Large intestine (tissue), 12 donors: Measurements from ENCODE around the gene BMP5. TPM values are rescaled to one million over a fixed set of nuclear protein-coding genes. Genes with fewer than 3 reads are reported as not detected.
"Not testable (repeated sequence)": the region's sequence is repeated elsewhere in the genome, so short reads cannot be mapped to it uniquely, and the experiment has no call there.

Experiments used
- DNase-seq, 2 donors: peaks; one replicate each; pipeline versions ENCODE4 v3.0.0 to v3.0.0-alpha.2; 2013
- H3K27ac ChIP-seq: one replicate; pipeline ENCODE4 v1.5.1; 2013; ENCODE audit warnings: low read length
- H3K27me3 ChIP-seq: 2 replicates; pipeline ENCODE4 v1.6.1; 2013; ENCODE audit warnings: low read length; ENCODE audit not compliant: control insufficient read depth, insufficient read depth
- H3K36me3 ChIP-seq: 2 replicates; pipeline ENCODE4 v1.6.1; 2013; ENCODE audit warnings: low read length; ENCODE audit not compliant: control insufficient read depth, insufficient read depth
- H3K4me1 ChIP-seq: one replicate; pipeline ENCODE4 v1.6.1; 2013; ENCODE audit warnings: low read length; ENCODE audit not compliant: control insufficient read depth, insufficient read depth
- H3K4me3 ChIP-seq: one replicate; pipeline ENCODE4 v1.5.1; 2013; ENCODE audit warnings: low read length
- H3K9me3 ChIP-seq: one replicate; pipeline ENCODE4 v1.6.1; 2013; ENCODE audit warnings: mild to moderate bottlenecking, low read depth, low read length, moderate library complexity; ENCODE audit not compliant: control insufficient read depth
- WGBS: methylation state at CpG from one replicate; pipeline ENCODE4 v1.1.5; 2013; ENCODE audit warnings: low lambda C conversion rate; ENCODE audit not compliant: insufficient coverage; 5-methylcytosine and 5-hydroxymethylcytosine counted together
- long read RNA-seq, 11 donors: transcript quantifications; one replicate each; lab custom pipeline, GENCODE V29; 2026
- polyA plus RNA-seq: library from polyadenylated mRNA; unstranded; fragments of 120-200 nt; gene quantifications from one replicate; pipeline ENCODE4 v1.2.1, GENCODE V29; 2013

Gene BMP5
- 26.8 TPM for polyA plus RNA-seq
- long read RNA-seq, donor 1, transcript BMP5-201 (7 exons, 3,952 nt), result major isoform, 6 of 6 reads
- long read RNA-seq, donor 1, partial matches to known transcripts, result 0 of 6 reads
- long read RNA-seq, donor 1, other reads (novel, unspliced or antisense), result 0 of 6 reads
- long read RNA-seq, donor 2, transcript BMP5-201 (7 exons, 3,952 nt), result major isoform, 26 of 39 reads
- long read RNA-seq, donor 2, partial matches to known transcripts, result 13 of 39 reads
- long read RNA-seq, donor 2, other reads (novel, unspliced or antisense), result 0 of 39 reads
- long read RNA-seq, donor 3, transcript BMP5-201 (7 exons, 3,952 nt), result major isoform, 13 of 18 reads
- long read RNA-seq, donor 3, partial matches to known transcripts, result 5 of 18 reads
- long read RNA-seq, donor 3, other reads (novel, unspliced or antisense), result 0 of 18 reads
- long read RNA-seq, donor 4, partial matches to known transcripts, result 0 of 1 reads
- long read RNA-seq, donor 4, other reads (novel, unspliced or antisense), result 0 of 1 reads
- long read RNA-seq, donor 5, transcript BMP5-201 (7 exons, 3,952 nt), result major isoform, 6 of 6 reads
- long read RNA-seq, donor 5, partial matches to known transcripts, result 0 of 6 reads
- long read RNA-seq, donor 5, other reads (novel, unspliced or antisense), result 0 of 6 reads
- long read RNA-seq, donor 6, transcript BMP5-201 (7 exons, 3,952 nt), result major isoform, 10 of 10 reads
- long read RNA-seq, donor 6, partial matches to known transcripts, result 0 of 10 reads
- long read RNA-seq, donor 6, other reads (novel, unspliced or antisense), result 0 of 10 reads
- long read RNA-seq, donor 7, transcript BMP5-201 (7 exons, 3,952 nt), result major isoform, 5 of 5 reads
- long read RNA-seq, donor 7, partial matches to known transcripts, result 0 of 5 reads
- long read RNA-seq, donor 7, other reads (novel, unspliced or antisense), result 0 of 5 reads
- long read RNA-seq, donor 8, transcript BMP5-201 (7 exons, 3,952 nt), result major isoform, 9 of 26 reads
- long read RNA-seq, donor 8, partial matches to known transcripts, result 17 of 26 reads
- long read RNA-seq, donor 8, other reads (novel, unspliced or antisense), result 0 of 26 reads
- long read RNA-seq, donor 9, transcript BMP5-201 (7 exons, 3,952 nt), result major isoform, 7 of 7 reads
- long read RNA-seq, donor 9, partial matches to known transcripts, result 0 of 7 reads
- long read RNA-seq, donor 9, other reads (novel, unspliced or antisense), result 0 of 7 reads
- long read RNA-seq, donor 10, transcript BMP5-201 (7 exons, 3,952 nt), result major isoform, 9 of 14 reads
- long read RNA-seq, donor 10, partial matches to known transcripts, result 5 of 14 reads
- long read RNA-seq, donor 10, other reads (novel, unspliced or antisense), result 0 of 14 reads
- long read RNA-seq, donor 11, transcript BMP5-201 (7 exons, 3,952 nt), result major isoform, 6 of 11 reads
- long read RNA-seq, donor 11, partial matches to known transcripts, result 5 of 11 reads
- long read RNA-seq, donor 11, other reads (novel, unspliced or antisense), result 0 of 11 reads

- no peaks in the 10 kb centered on the region for H3K4me1 ChIP-seq
- H3K27ac ChIP-seq, result no peak within 1 kb of the TSS
- DNase-seq, result peak in 1 of 2 donors; percentile 26
- H3K9me3 ChIP-seq, result no peaks in the 10 kb centered on the region
- WGBS, result 80% methylated on average over 1 of the region's 2 CpGs
- H3K4me3 ChIP-seq, result peak within 1 kb of the TSS; percentile 12
- H3K36me3 ChIP-seq, result no peaks in the 10 kb centered on the region
- H3K27me3 ChIP-seq, result no peaks in the 10 kb centered on the region
Measured at GRCh38 chr6:55875400-55875799, at the start of gene BMP5. TSS of gene BMP5 (minus strand) at chr6:55875590. CDS start at chr6:55874865, 725 bp downstream.

- Histone ChIP-seq H3K36me3 (no peaks in the 10 kb centered on the region), H3K9me3 (no peaks in the 10 kb centered on the region), H3K4me1 (no peaks in the 10 kb centered on the region), H3K4me3 (no peak overlapping the region), H3K27me3 (no peaks in the 10 kb centered on the region), H3K27ac (no peak overlapping the region)
- DNase-seq, result no peak
Measured at GRCh38 chr6:55922406-55922805, 47.0 kb upstream of the BMP5 start.

GRCh38 chr6:55919716-55920308 is 44.4 kb upstream of the BMP5 start:
- DNase-seq, result no peak
- H3K4me3 ChIP-seq, result no peak overlapping the region
- no CpG with 5 or more reads among the region's 5 CpGs for WGBS
- H3K4me1 ChIP-seq, result no peaks in the 10 kb centered on the region
- no peaks in the 10 kb centered on the region for H3K36me3 ChIP-seq
- H3K27me3 ChIP-seq, result no peaks in the 10 kb centered on the region
- H3K27ac ChIP-seq, result no peak overlapping the region
- no peaks in the 10 kb centered on the region for H3K9me3 ChIP-seq

- no CpG with 5 or more reads among the region's 2 CpGs for WGBS
- Histone ChIP-seq H3K4me3 (no peak overlapping the region), H3K27me3 (no peaks in the 10 kb centered on the region), H3K4me1 (no peaks in the 10 kb centered on the region), H3K36me3 (no peaks in the 10 kb centered on the region), H3K9me3 (no peaks in the 10 kb centered on the region), H3K27ac (no peak overlapping the region)
- no peak for DNase-seq
Measured at GRCh38 chr6:55918639-55919038, 43.2 kb upstream of the BMP5 start.

GRCh38 chr6:55917751-55918415 is 42.5 kb upstream of the BMP5 start:
- WGBS, result 90% methylated on average over 2 of the region's 3 CpGs
- DNase-seq, result no peak
- Histone ChIP-seq H3K36me3 (no peaks in the 10 kb centered on the region), H3K27me3 (no peaks in the 10 kb centered on the region), H3K27ac (no peak overlapping the region), H3K9me3 (no peaks in the 10 kb centered on the region), H3K4me1 (no peaks in the 10 kb centered on the region), H3K4me3 (no peak overlapping the region)

- DNase-seq, result no peak
- H3K4me3 ChIP-seq, result no peak overlapping the region
- WGBS, result 100% methylated on average over 1 of the region's 2 CpGs
- no peaks in the 10 kb centered on the region for H3K27me3 ChIP-seq
- no peaks in the 10 kb centered on the region for H3K36me3 ChIP-seq
- H3K9me3 ChIP-seq, result no peaks in the 10 kb centered on the region
- no peak overlapping the region for H3K27ac ChIP-seq
- no peaks in the 10 kb centered on the region for H3K4me1 ChIP-seq
Measured at GRCh38 chr6:55916188-55916587, 40.8 kb upstream of the BMP5 start.

- no peak for DNase-seq
- H3K4me1 ChIP-seq, result no peaks in the 10 kb centered on the region
- no peaks in the 10 kb centered on the region for H3K36me3 ChIP-seq
- peaks cover 4% of the 10 kb centered on the region for H3K9me3 ChIP-seq
- H3K27ac ChIP-seq, result no peak overlapping the region
- H3K27me3 ChIP-seq, result no peaks in the 10 kb centered on the region
- H3K4me3 ChIP-seq, result no peak overlapping the region
- WGBS, result 82% methylated on average over 1 of the region's 3 CpGs
Measured at GRCh38 chr6:55913228-55914195, 38.1 kb upstream of the BMP5 start.

GRCh38 chr6:55910466-55910865 is 35.1 kb upstream of the BMP5 start:
- not testable (repeated sequence) for DNase-seq, H3K4me1 ChIP-seq, H3K36me3 ChIP-seq, H3K27me3 ChIP-seq, H3K27ac ChIP-seq, H3K4me3 ChIP-seq, H3K9me3 ChIP-seq
- no CpG with 5 or more reads among the region's 28 CpGs for WGBS

DNA sequence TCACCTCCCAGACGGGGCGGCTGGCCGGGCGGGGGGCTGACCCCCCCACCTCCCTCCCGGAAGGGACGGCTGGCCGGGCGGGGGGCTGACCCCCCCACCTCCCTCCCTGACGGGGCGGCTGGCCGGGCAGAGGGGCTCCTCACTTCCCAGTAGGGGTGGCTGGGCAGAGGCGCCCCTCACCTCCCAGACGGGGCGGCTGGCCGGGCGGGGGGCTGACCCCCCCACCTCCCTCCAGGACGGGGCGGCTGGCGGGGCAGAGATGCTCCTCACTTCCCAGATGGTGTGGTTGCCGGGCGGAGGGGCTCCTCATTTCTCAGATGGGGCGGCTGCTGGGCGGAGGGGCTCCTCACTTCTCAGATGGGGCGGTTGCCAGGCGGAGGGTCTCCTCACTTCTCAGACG is 34.5 kb upstream of the BMP5 start:
- not testable (repeated sequence) for H3K9me3 ChIP-seq, H3K36me3 ChIP-seq, H3K4me1 ChIP-seq, H3K27ac ChIP-seq, H3K27me3 ChIP-seq, DNase-seq, H3K4me3 ChIP-seq
- no CpG with 5 or more reads among the region's 26 CpGs for WGBS
